ENCODE results near the gene C1orf94.

Gene C1orf94

DNA sequence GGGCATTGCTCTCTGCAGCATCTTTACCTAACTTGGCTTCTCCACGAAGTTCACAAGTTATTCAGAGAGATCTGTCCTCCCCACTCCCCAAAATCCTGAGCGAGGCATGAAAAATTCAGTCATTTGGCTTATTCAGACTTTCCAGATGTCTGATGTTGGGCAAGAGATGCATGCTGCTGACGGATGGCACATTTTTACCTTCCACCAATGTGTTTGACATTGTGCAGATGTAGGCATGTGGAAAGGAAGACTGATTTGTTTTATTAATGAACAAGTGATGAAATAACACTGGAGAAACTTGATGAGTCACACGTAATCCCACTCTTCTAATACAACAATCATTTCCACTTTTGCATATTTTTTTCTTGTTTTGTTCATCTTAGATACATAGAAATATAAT lies 86.7 kb downstream of the C1orf94 start:
- Histone ChIP-seq H3K79me1 (replicated peaks; ENCODE audit: low read length, poor library complexity, severe bottlenecking) (no peaks in the 10 kb centered on the region), H3K23ac (ENCODE audit: low read length in 2 of 2) (no peak overlapping the region), H2BK15ac (ENCODE audit: low read depth, poor library complexity, severe bottlenecking) (no peak overlapping the region), H2AK5ac (ENCODE audit: low read length, severe bottlenecking) (no peak overlapping the region), H3K4me2 (ENCODE audit: low read length, poor library complexity, severe bottlenecking) (no peak overlapping the region), H2AFZ (ENCODE audit: low read depth, low read length) (no peak overlapping the region), H3K9ac (ENCODE audit: low read length) (no peak overlapping the region), H2BK5ac (ENCODE audit: low read depth, low read length, poor library complexity, severe bottlenecking) (no peak overlapping the region), H3K36me3 (ENCODE audit: control insufficient read depth in 1 of 2, insufficient read depth in 2 of 2, low read depth in 1 of 2, low read length in 2 of 2) (no peaks in the 10 kb centered on the region), H3K4ac (ENCODE audit: low read depth in 1 of 2, low read length in 2 of 2) (no peak overlapping the region), H3K14ac (ENCODE audit: low read length in 2 of 2) (no peak overlapping the region), H2BK120ac (ENCODE audit: low read depth, low read length) (no peak overlapping the region), H4K91ac (ENCODE audit: low read length) (no peak overlapping the region), H4K8ac (ENCODE audit: low read length) (no peak overlapping the region), H3K18ac (ENCODE audit: low read depth in 1 of 2, low read length in 2 of 2) (no peak overlapping the region), H3K9me3 (ENCODE audit: control insufficient read depth, low read length) (peaks cover 10% of the 10 kb centered on the region), H2BK12ac (ENCODE audit: low read length in 2 of 2) (no peak overlapping the region), H3K27ac (ENCODE audit: low read length, poor library complexity, severe bottlenecking) (no peak overlapping the region), H3K27me3 (ENCODE audit: control insufficient read depth in 1 of 2, insufficient read depth in 1 of 2, low read length in 2 of 2) (peaks cover 0 to 80% of the 10 kb centered on the region in 2 experiments), H3K4me3 (ENCODE audit: insufficient read depth in 1 of 2, low read depth in 1 of 2, low read length in 2 of 2) (no peak overlapping the region), H3K4me1 (ENCODE audit: control insufficient read depth, insufficient read depth, low read depth, low read length) (no peaks in the 10 kb centered on the region)
- WGBS, result 57% methylated on average over 3 of the region's 4 CpGs
- no peak for DNase-seq

DNA sequence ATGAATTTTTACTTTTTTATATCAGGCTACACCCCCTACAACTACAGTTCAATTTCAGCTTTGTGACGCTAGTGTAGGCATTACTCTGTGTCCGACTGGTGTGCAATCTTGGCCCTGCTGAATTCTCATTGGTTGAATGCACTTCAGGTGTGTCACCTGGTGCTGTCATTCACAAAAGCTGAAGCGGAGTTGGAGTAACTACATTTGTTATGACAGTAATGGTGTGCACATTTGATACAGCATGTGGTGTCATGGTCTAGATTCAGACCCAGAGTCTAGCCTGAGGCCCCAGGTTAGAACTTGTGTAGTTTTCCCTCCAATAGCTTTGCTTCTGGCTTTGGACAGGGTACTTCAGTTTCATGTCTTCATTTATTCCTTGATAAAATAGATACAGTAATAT lies 88.7 kb downstream of the C1orf94 start:
- H3K23ac ChIP-seq (ENCODE audit: low read length in 2 of 2), result no peak overlapping the region
- no peak overlapping the region for H3K14ac ChIP-seq (ENCODE audit: low read length in 2 of 2)
- no peak overlapping the region for H3K27ac ChIP-seq (ENCODE audit: low read length, poor library complexity, severe bottlenecking)
- no peak for DNase-seq
- no peak overlapping the region for H3K4me3 ChIP-seq (ENCODE audit: insufficient read depth in 1 of 2, low read depth in 1 of 2, low read length in 2 of 2)
- H2BK15ac ChIP-seq (ENCODE audit: low read depth, poor library complexity, severe bottlenecking), result no peak overlapping the region
- H3K27me3 ChIP-seq (ENCODE audit: control insufficient read depth in 1 of 2, insufficient read depth in 1 of 2, low read length in 2 of 2), result peaks cover 0 to 76% of the 10 kb centered on the region in 2 experiments
- no peak overlapping the region for H2BK12ac ChIP-seq (ENCODE audit: low read length in 2 of 2)
- WGBS, result 73% methylated on average over 3 of the region's 3 CpGs
- H3K36me3 ChIP-seq (ENCODE audit: control insufficient read depth in 1 of 2, insufficient read depth in 2 of 2, low read depth in 1 of 2, low read length in 2 of 2), result no peaks in the 10 kb centered on the region
- no peak overlapping the region for H3K9ac ChIP-seq (ENCODE audit: low read length)
- no peak overlapping the region for H2BK120ac ChIP-seq (ENCODE audit: low read depth, low read length)
- no peak overlapping the region for H3K4me2 ChIP-seq (ENCODE audit: low read length, poor library complexity, severe bottlenecking)
- H2AFZ ChIP-seq (ENCODE audit: low read depth, low read length), result no peak overlapping the region
- H2AK5ac ChIP-seq (ENCODE audit: low read length, severe bottlenecking), result no peak overlapping the region
- H4K8ac ChIP-seq (ENCODE audit: low read length), result no peak overlapping the region
- no peaks in the 10 kb centered on the region for H3K79me1 ChIP-seq (replicated peaks; ENCODE audit: low read length, poor library complexity, severe bottlenecking)
- H3K18ac ChIP-seq (ENCODE audit: low read depth in 1 of 2, low read length in 2 of 2), result no peak overlapping the region
- H2BK5ac ChIP-seq (ENCODE audit: low read depth, low read length, poor library complexity, severe bottlenecking), result no peak overlapping the region
- H4K91ac ChIP-seq (ENCODE audit: low read length), result no peak overlapping the region
- no peaks in the 10 kb centered on the region for H3K4me1 ChIP-seq (ENCODE audit: control insufficient read depth, insufficient read depth, low read depth, low read length)
- H3K4ac ChIP-seq (ENCODE audit: low read depth in 1 of 2, low read length in 2 of 2), result no peak overlapping the region
- peaks cover 5% of the 10 kb centered on the region for H3K9me3 ChIP-seq (ENCODE audit: control insufficient read depth, low read length)

DNA sequence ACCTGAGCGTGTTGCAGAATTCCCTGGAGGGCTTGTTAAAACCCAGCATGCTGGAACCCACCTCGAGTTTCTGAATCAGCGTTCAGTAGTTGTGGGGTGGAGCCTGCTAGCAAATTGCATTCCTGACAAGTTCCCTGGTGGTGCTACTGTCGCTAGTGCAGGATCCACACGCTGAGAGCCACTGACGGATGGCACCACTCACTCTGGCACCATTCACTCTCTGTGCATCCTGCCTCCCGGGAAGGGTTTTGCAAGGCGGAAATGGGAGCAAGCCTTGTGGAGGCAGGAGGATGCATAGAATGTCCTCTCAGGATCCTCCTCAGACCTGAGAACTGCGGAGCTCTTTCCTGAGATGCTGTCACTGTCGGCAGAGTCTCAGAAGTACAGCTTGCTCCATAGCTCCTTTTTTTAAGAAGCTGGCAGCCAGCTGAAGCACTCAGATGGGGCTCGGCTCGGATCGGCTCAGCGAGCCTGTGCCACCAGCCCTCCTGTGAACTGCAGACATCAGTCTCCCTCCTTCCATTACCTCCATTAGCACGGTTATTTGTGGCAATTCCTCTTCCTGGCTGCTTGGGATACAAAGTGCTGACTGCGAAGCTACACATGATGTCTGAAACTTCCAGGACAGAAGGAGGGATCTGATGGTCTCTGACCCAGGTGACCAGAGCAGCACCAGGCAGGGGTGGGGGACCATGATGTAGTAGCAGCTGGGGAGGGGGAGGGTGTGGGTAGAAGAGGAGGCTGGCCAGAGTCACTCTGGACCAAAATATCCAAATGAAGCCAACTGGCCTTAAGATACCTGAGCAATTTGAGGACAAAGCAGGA lies 89.6 kb downstream of the C1orf94 start:
- H3K23ac ChIP-seq (ENCODE audit: low read length in 2 of 2), result no peak overlapping the region
- no peak overlapping the region for H4K8ac ChIP-seq (ENCODE audit: low read length)
- H3K4me1 ChIP-seq (ENCODE audit: control insufficient read depth, insufficient read depth, low read depth, low read length), result no peaks in the 10 kb centered on the region
- no peak overlapping the region for H3K14ac ChIP-seq (ENCODE audit: low read length in 2 of 2)
- no peak overlapping the region for H3K18ac ChIP-seq (ENCODE audit: low read depth in 1 of 2, low read length in 2 of 2)
- H3K27me3 ChIP-seq (ENCODE audit: control insufficient read depth in 1 of 2, insufficient read depth in 1 of 2, low read length in 2 of 2), result peaks cover 0 to 76% of the 10 kb centered on the region in 2 experiments
- H3K79me1 ChIP-seq (replicated peaks; ENCODE audit: low read length, poor library complexity, severe bottlenecking), result no peaks in the 10 kb centered on the region
- no peak overlapping the region for H2AK5ac ChIP-seq (ENCODE audit: low read length, severe bottlenecking)
- H2BK15ac ChIP-seq (ENCODE audit: low read depth, poor library complexity, severe bottlenecking), result peak overlapping the region; percentile 3
- peaks cover 5% of the 10 kb centered on the region for H3K9me3 ChIP-seq (ENCODE audit: control insufficient read depth, low read length)
- H2BK12ac ChIP-seq (ENCODE audit: low read length in 2 of 2), result no peak overlapping the region
- H4K91ac ChIP-seq (ENCODE audit: low read length), result no peak overlapping the region
- H2AFZ ChIP-seq (ENCODE audit: low read depth, low read length), result no peak overlapping the region
- peak overlapping the region in 1 of 2 experiments; percentile 34 for H3K4me3 ChIP-seq (ENCODE audit: insufficient read depth in 1 of 2, low read depth in 1 of 2, low read length in 2 of 2)
- no peak overlapping the region for H3K27ac ChIP-seq (ENCODE audit: low read length, poor library complexity, severe bottlenecking)
- 26% methylated on average over 16 of the region's 16 CpGs for WGBS
- no peak overlapping the region for H3K9ac ChIP-seq (ENCODE audit: low read length)
- H2BK120ac ChIP-seq (ENCODE audit: low read depth, low read length), result no peak overlapping the region
- no peak overlapping the region for H3K4ac ChIP-seq (ENCODE audit: low read depth in 1 of 2, low read length in 2 of 2)
- no peak overlapping the region for H3K4me2 ChIP-seq (ENCODE audit: low read length, poor library complexity, severe bottlenecking)
- DNase-seq, result no peak
- no peaks in the 10 kb centered on the region for H3K36me3 ChIP-seq (ENCODE audit: control insufficient read depth in 1 of 2, insufficient read depth in 2 of 2, low read depth in 1 of 2, low read length in 2 of 2)
- no peak overlapping the region for H2BK5ac ChIP-seq (ENCODE audit: low read depth, low read length, poor library complexity, severe bottlenecking)

DNA sequence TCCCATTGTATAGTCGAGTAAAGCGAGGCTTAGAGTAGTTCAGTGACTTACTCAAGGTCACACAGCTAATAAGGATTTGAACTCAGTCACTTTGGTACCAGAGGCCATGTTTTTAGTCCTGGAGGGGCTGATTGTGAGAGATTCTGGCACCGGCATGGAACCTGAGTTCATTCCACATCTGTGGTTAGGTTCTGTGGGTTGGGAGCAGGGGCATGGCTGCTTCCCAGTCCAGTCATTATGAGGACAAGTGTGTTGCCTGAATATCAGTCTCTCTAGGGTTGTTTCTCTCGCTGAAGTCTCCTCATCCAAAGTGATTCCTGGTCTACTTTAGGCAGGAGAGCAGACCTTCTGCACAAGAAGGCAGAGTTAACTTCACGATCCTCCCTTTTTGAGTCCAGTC lies 90.6 kb downstream of the C1orf94 start:
- 68% methylated on average over 5 of the region's 5 CpGs for WGBS
- Histone ChIP-seq H3K27ac (ENCODE audit: low read length, poor library complexity, severe bottlenecking) (no peak overlapping the region), H2BK12ac (ENCODE audit: low read length in 2 of 2) (no peak overlapping the region)

More for the DNA sequence above, 90.6 kb downstream of the C1orf94 start:
- H3K79me1 ChIP-seq (replicated peaks; ENCODE audit: low read length, poor library complexity, severe bottlenecking), result no peaks in the 10 kb centered on the region
- no peak overlapping the region for H3K4me2 ChIP-seq (ENCODE audit: low read length, poor library complexity, severe bottlenecking)
- peaks cover 1% of the 10 kb centered on the region for H3K9me3 ChIP-seq (ENCODE audit: control insufficient read depth, low read length)
- H3K9ac ChIP-seq (ENCODE audit: low read length), result no peak overlapping the region
- no peaks in the 10 kb centered on the region for H3K36me3 ChIP-seq (ENCODE audit: control insufficient read depth in 1 of 2, insufficient read depth in 2 of 2, low read depth in 1 of 2, low read length in 2 of 2)
- H3K18ac ChIP-seq (ENCODE audit: low read depth in 1 of 2, low read length in 2 of 2), result no peak overlapping the region
- H3K4me3 ChIP-seq (ENCODE audit: insufficient read depth in 1 of 2, low read depth in 1 of 2, low read length in 2 of 2), result no peak overlapping the region
- H3K14ac ChIP-seq (ENCODE audit: low read length in 2 of 2), result no peak overlapping the region
- no peaks in the 10 kb centered on the region for H3K4me1 ChIP-seq (ENCODE audit: control insufficient read depth, insufficient read depth, low read depth, low read length)
- no peak overlapping the region for H2BK120ac ChIP-seq (ENCODE audit: low read depth, low read length)
- peaks cover 0 to 76% of the 10 kb centered on the region in 2 experiments for H3K27me3 ChIP-seq (ENCODE audit: control insufficient read depth in 1 of 2, insufficient read depth in 1 of 2, low read length in 2 of 2)
- no peak overlapping the region for H3K4ac ChIP-seq (ENCODE audit: low read depth in 1 of 2, low read length in 2 of 2)
- H2AK5ac ChIP-seq (ENCODE audit: low read length, severe bottlenecking), result no peak overlapping the region
- no peak overlapping the region for H3K23ac ChIP-seq (ENCODE audit: low read length in 2 of 2)
- no peak overlapping the region for H2BK5ac ChIP-seq (ENCODE audit: low read depth, low read length, poor library complexity, severe bottlenecking)
- H4K8ac ChIP-seq (ENCODE audit: low read length), result no peak overlapping the region
- no peak for DNase-seq
- H4K91ac ChIP-seq (ENCODE audit: low read length), result no peak overlapping the region
- H2BK15ac ChIP-seq (ENCODE audit: low read depth, poor library complexity, severe bottlenecking), result no peak overlapping the region
- H2AFZ ChIP-seq (ENCODE audit: low read depth, low read length), result no peak overlapping the region

All from mesenchymal stem cell (in vitro differentiated cells and primary cell).